ENCODE data around the gene RNF150. TPM values are rescaled to one million over a fixed set of nuclear protein-coding genes. Genes with fewer than 3 reads are reported as not detected.

RNF150 gene
- total and polyA plus RNA-seq, 8 donors = 0.31 to 88.1 (median 8.3) TPM

- Histone ChIP-seq H3K36me3 (no peaks in the 10 kb centered on the region), H3K27me3 (no peaks in the 10 kb centered on the region), H3K9me3 (no peaks in the 10 kb centered on the region), H3K27ac (no peak overlapping the region), H3K4me1 (peaks cover 0 to 13% (median 0%) of the 10 kb centered on the region in 4 donors), H3K4me3 (no peak overlapping the region)
- WGBS, 5 donors = 63 to 74% (median 69%) methylated on average over 9 of the region's 9 CpGs
- DNase-seq = no peak
- intact Hi-C loops (cut with DNase I; ENCODE audit: low total_unique reads) = no loop called here
- no peak for TF ChIP-seq EP300 (IDR thresholded peaks at IDR 0.05)
Observed at GRCh38 chr4:141121768-141122454, 11.4 kb downstream of the RNF150 start.

GRCh38 chr4:141121101-141121500, 12.2 kb downstream of the RNF150 start:
- H3K4me3 ChIP-seq = no peak overlapping the region
- peaks cover 0 to 13% (median 0%) of the 10 kb centered on the region in 4 donors for H3K4me1 ChIP-seq
- no peak for DNase-seq
- H3K27ac ChIP-seq = no peak overlapping the region
- H3K36me3 ChIP-seq = no peaks in the 10 kb centered on the region
- no peaks in the 10 kb centered on the region for H3K27me3 ChIP-seq
- intact Hi-C loops (cut with DNase I; ENCODE audit: low total_unique reads) = no loop called here
- TF ChIP-seq EP300 (IDR thresholded peaks at IDR 0.05) (no peak), CTCF (IDR thresholded peaks at IDR 0.05) (no peak), POLR2AphosphoS5 (IDR thresholded peaks at IDR 0.05) (no peak), POLR2A (IDR thresholded peaks at IDR 0.05) (no peak)
- no peaks in the 10 kb centered on the region for H3K9me3 ChIP-seq
- 77 to 90% (median 85%) methylated on average over 1 of the region's 1 CpG for WGBS, 5 donors

GRCh38 chr4:141120036-141120593, 13.2 kb downstream of the RNF150 start:
- H3K27ac ChIP-seq = no peak overlapping the region
- no peaks in the 10 kb centered on the region for H3K36me3 ChIP-seq
- H3K9me3 ChIP-seq = no peaks in the 10 kb centered on the region
- WGBS, 5 donors = 79 to 89% (median 86%) methylated on average over 5 of the region's 5 CpGs
- no peaks in the 10 kb centered on the region for H3K27me3 ChIP-seq
- intact Hi-C loops (cut with DNase I; ENCODE audit: low total_unique reads) = no loop called here
- DNase-seq = no peak
- peaks cover 0 to 13% (median 0%) of the 10 kb centered on the region in 4 donors for H3K4me1 ChIP-seq
- TF ChIP-seq EP300 (IDR thresholded peaks at IDR 0.05) (no peak), CTCF (IDR thresholded peaks at IDR 0.05) (no peak), POLR2A (IDR thresholded peaks at IDR 0.05) (no peak), POLR2AphosphoS5 (IDR thresholded peaks at IDR 0.05) (no peak)
- H3K4me3 ChIP-seq = no peak overlapping the region

GRCh38 chr4:141119071-141119470, 14.2 kb downstream of the RNF150 start:
- intact Hi-C loops (cut with DNase I; ENCODE audit: low total_unique reads) = no loop called here
- WGBS, 5 donors = 67 to 87% (median 78%) methylated on average over 1 of the region's 1 CpG

More at GRCh38 chr4:141119071-141119470, 14.2 kb downstream of the RNF150 start:
- Histone ChIP-seq H3K27me3 (no peaks in the 10 kb centered on the region), H3K27ac (no peak overlapping the region), H3K4me1 (peaks cover 0 to 13% (median 0%) of the 10 kb centered on the region in 4 donors), H3K9me3 (no peaks in the 10 kb centered on the region), H3K36me3 (no peaks in the 10 kb centered on the region), H3K4me3 (no peak overlapping the region)
- no peak for DNase-seq
- TF ChIP-seq CTCF (IDR thresholded peaks at IDR 0.05) = no peak
- TF ChIP-seq EP300 (IDR thresholded peaks at IDR 0.05) = no peak
- no peak for TF ChIP-seq POLR2AphosphoS5 (IDR thresholded peaks at IDR 0.05)
- no peak for TF ChIP-seq POLR2A (IDR thresholded peaks at IDR 0.05)

Data from stomach (tissue), 9 donors.